GM10266 (cell line): ENCODE data around the gene MAN2A1.
"Not testable (repeated sequence)": the region's sequence is repeated elsewhere in the genome, so short reads cannot be mapped to it uniquely, and the experiment has no call there.

Experiments used
- DNase-seq: peaks from one replicate; pipeline ENCODE4 v3.0.0; 2012; ENCODE audit errors: extremely low spot score
- CTCF ChIP-seq: IDR thresholded peaks from 2 replicates; pipeline ENCODE4 v1.5.1; 2012; ENCODE audit warnings: mild to moderate bottlenecking, low read depth; ENCODE audit not compliant: control insufficient read depth, insufficient read depth; ENCODE audit errors: missing control alignments

MAN2A1 gene

GRCh38 chr5:109750463-109750862 is 60.7 kb downstream of the MAN2A1 start:
- no peak for DNase-seq

GRCh38 chr5:109753279-109753678 is 63.6 kb downstream of the MAN2A1 start:
- no peak for DNase-seq
- no peak for TF ChIP-seq CTCF

More at GRCh38 chr5:109750463-109750862, 60.7 kb downstream of the MAN2A1 start:
- no peak for TF ChIP-seq CTCF

- TF ChIP-seq CTCF: no peak
- DNase-seq: no peak
Observed at GRCh38 chr5:109754319-109754718, 64.6 kb downstream of the MAN2A1 start.

- no peak for TF ChIP-seq CTCF
- DNase-seq: no peak
Observed at GRCh38 chr5:109755761-109756160, 66.0 kb downstream of the MAN2A1 start.

GRCh38 chr5:109756543-109757185 is 66.9 kb downstream of the MAN2A1 start:
- no peak for TF ChIP-seq CTCF
- no peak for DNase-seq

GRCh38 chr5:109757490-109757889 is 67.8 kb downstream of the MAN2A1 start:
- no peak for TF ChIP-seq CTCF
- no peak for DNase-seq

- no peak for TF ChIP-seq CTCF
- no peak for DNase-seq
Observed at GRCh38 chr5:109759306-109759705, 69.6 kb downstream of the MAN2A1 start.

- DNase-seq: not testable (repeated sequence)
Observed at GRCh38 chr5:109760130-109760529, 70.4 kb downstream of the MAN2A1 start.
